BE2C (cell line): ENCODE results near the gene ZNF792. TPM values are rescaled to one million over a fixed set of nuclear protein-coding genes. Genes with fewer than 3 reads are reported as not detected.
A peak's percentile ranks its signal among the peaks of the same experiment; 100 is the strongest.

ENCODE experiments used
- DNase-seq: peaks from one replicate; pipeline ENCODE4 v3.0.0-alpha.2; 2020
- H3K27me3 ChIP-seq: fragments of 250-450 bp; sonication (Bioruptor Pico); 2 replicates; pipeline ENCODE4 v1.5.1; 2020; ENCODE audit warnings: mild to moderate bottlenecking
- H3K36me3 ChIP-seq: fragments of 250-450 bp; sonication (Bioruptor Pico); 2 replicates; pipeline ENCODE4 v1.5.1; 2020; ENCODE audit warnings: mild to moderate bottlenecking
- H3K4me1 ChIP-seq: fragments of 250-450 bp; sonication (Bioruptor Pico); 2 replicates; pipeline ENCODE4 v1.5.1; 2020
- H3K4me3 ChIP-seq: 2 replicates; pipeline ENCODE4 v1.5.1; 2011; ENCODE audit warnings: low read depth, low read length
- H3K9me3 ChIP-seq: fragments of 250-450 bp; sonication (Bioruptor Pico); 2 replicates; pipeline ENCODE4 v1.5.1; 2020
- CTCF ChIP-seq: IDR thresholded peaks from 2 replicates; pipeline ENCODE4 v1.5.1; 2012; ENCODE audit warnings: mild to moderate bottlenecking, low read depth, low read length
- polyA plus RNA-seq: library from polyadenylated mRNA; unstranded; fragments of >200 nt; gene quantifications from one replicate; pipeline ENCODE4 v1.2.1, GENCODE V29; 2012; ENCODE audit warnings: low read depth, missing spikeins; ENCODE audit not compliant: insufficient read length, insufficient read depth

Gene ZNF792
- polyA plus RNA-seq: 22.6 TPM

DNA sequence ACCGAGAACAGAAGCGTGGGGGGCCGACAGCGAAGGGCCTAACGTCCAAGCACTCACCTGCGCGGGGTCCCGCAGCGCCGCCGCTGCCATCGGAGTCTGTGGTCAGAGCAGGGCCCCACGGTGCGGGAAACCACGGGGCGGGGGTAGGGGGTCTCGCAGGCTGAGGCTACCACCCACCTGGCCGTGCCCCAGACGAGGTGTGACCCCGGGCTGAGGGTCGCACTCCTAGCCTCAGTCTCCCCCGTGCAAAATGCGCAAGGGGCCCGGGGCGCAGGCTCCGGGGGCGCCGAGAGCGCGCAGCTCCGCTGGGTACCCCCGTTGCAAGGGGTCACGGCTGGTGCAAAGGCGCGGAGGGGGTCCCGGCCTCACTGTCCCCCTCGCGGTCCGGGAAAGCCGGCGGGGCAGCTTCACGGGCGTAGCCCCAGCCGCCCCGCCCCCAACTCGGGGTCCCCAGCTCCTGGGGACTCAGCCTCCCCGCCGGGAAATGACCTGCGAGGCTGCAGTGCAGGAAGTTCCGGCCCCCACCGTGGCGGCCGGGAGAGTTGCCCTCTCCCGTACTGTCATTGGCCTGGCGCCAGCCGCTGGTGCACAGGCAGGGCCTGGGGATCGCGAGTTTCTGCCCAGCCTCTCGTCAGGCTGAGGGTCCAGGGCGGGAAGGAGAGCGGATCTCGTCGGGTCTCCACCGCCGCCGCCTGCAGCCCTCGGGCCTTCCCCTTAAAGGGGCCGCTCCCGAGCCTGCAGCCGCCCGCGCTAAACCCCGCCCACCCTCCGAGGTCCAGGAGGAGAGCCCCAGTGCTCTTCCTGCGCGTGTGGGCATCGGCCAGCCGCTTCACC is at the start of gene ZNF792:
ZNF792 (minus strand) TSS at position 657 of the 834 bp plus-strand sequence; CDS start at position 90, 567 bp downstream.
- H3K36me3 ChIP-seq: peaks cover 32% of the 10 kb centered on the region
- no peaks in the 10 kb centered on the region for H3K4me1 ChIP-seq
- H3K4me3 ChIP-seq: peak within 1 kb of the TSS; percentile 96
- peaks cover 13% of the 10 kb centered on the region for H3K9me3 ChIP-seq
- no peaks in the 10 kb centered on the region for H3K27me3 ChIP-seq
- TF ChIP-seq CTCF: no peak
- peak; percentile 93 for DNase-seq

GRCh38 chr19:35013041-35013819 is 49.2 kb upstream of the ZNF792 start:
- H3K4me1 ChIP-seq: no peaks in the 10 kb centered on the region
- H3K27me3 ChIP-seq: no peaks in the 10 kb centered on the region
- TF ChIP-seq CTCF: peak; percentile 86
- peak; percentile 80 for DNase-seq
- no peak overlapping the region for H3K4me3 ChIP-seq
- H3K36me3 ChIP-seq: peaks cover 60% of the 10 kb centered on the region
- H3K9me3 ChIP-seq: no peaks in the 10 kb centered on the region

DNA sequence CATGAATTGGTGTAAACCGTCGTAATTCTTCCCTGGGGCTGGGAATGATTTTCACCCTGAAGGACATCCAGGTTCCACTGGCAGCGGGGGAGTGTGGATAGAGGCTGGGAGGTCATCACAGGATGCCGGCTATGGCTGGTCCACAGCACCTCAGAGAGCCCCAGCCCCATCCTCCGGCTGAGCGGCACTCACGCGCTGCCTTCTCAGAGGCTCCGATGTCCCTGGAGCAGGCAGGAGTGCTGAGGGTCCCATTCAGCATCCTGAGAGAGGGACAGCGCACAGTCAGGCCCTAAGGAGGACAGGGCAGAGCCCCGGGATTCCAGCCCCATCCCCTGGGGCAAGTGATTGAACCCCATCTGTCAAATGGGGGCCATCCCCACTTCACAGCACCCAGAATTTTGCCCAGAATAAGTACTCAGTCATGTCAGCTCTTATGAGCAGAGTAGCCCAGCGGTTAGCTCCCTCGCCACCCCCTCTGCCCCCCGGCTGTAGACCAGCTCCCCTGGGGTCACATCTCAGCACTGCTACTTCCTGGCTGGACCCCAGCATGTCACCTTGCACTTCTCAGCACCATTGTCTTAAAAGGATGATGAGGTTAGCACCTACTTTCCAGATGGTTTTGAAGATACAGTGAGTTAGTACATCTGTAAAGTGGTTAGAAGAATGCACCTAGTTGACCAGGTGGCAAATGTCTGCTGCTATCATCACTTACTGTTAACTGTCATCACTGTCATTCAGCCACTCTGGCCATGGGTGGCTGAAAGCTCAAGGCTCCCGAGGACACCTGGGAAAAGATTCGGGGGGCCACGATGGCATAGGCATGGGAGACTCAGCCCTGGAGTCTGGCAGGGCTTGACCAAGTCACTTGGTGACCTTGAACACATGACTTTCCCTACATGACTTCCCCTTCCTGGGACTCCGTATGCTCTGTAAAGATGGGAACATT is 48.0 kb upstream of the ZNF792 start:
- no peaks in the 10 kb centered on the region for H3K9me3 ChIP-seq
- TF ChIP-seq CTCF: no peak
- no peak for DNase-seq
- H3K4me1 ChIP-seq: no peaks in the 10 kb centered on the region
- H3K36me3 ChIP-seq: peaks cover 54% of the 10 kb centered on the region
- no peaks in the 10 kb centered on the region for H3K27me3 ChIP-seq
- no peak overlapping the region for H3K4me3 ChIP-seq

DNA sequence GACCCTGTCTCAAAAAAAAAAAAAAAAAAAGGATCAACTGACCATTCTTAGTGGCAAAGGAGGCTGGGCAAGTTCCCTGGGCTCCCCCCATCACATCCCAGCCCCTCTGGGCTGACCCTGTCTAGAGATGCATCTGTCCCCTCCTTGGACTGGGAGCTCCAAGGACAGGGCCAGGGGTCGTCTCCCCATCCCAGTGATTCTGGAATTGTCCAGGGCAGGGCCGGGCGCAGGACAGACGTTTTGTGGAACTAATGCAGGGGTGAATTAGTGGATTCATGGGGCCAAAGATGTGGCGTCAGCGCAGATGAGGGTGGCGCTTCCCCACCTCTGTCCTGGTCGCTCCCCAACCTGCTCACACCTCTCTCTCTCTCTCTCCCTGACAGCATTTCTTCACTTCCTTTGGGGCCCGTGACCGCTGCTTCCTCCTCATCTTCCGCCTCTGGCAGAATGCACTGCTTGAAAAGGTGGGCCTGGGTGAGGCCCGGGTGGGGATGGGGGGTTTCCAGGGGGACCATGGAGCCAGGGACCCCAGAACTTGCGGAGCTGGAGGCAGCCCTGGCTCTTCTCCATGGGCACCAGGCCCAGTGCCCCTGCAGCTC is 47.2 kb upstream of the ZNF792 start:
- no peak for DNase-seq
- no peaks in the 10 kb centered on the region for H3K9me3 ChIP-seq
- TF ChIP-seq CTCF: no peak
- no peaks in the 10 kb centered on the region for H3K27me3 ChIP-seq
- H3K4me3 ChIP-seq: no peak overlapping the region
- no peaks in the 10 kb centered on the region for H3K4me1 ChIP-seq
- H3K36me3 ChIP-seq: peaks cover 56% of the 10 kb centered on the region
